Adrenal gland (tissue), 12 donors: ENCODE data around the gene MAP7. TPM values are rescaled to one million over a fixed set of nuclear protein-coding genes. Genes with fewer than 3 reads are reported as not detected.

Source experiments
- DNase-seq, 7 donors: peaks; one replicate each; pipeline ENCODE4 v3.0.0-alpha.2; 2019 to 2020
- H3K27ac ChIP-seq, 5 donors: fragments of 200-600 bp; sonication (generic) in 4 of 5; 1 replicate in 3 of 5; 2 replicates in 2 of 5; pipeline versions ENCODE4 v1.5.1 to v1.8.0; 2016 to 2020; ENCODE audit warnings: mild to moderate bottlenecking in 1 of 5
- H3K27me3 ChIP-seq: fragments of 200-600 bp; 2 replicates; pipeline ENCODE4 v1.8.0; 2021
- H3K36me3 ChIP-seq, 2 donors: fragments of 200-600 bp; replicated peaks in 1 of 2; 1 replicate in 1 of 2; 2 replicates in 1 of 2; pipeline versions ENCODE4 v1.5.1 to v1.8.0; 2018 to 2022
- H3K4me1 ChIP-seq, 2 donors: fragments of 200-600 bp; replicated peaks in 1 of 2; 1 replicate in 1 of 2; 2 replicates in 1 of 2; pipeline versions ENCODE4 v1.5.1 to v1.8.0; 2018 to 2021
- H3K4me3 ChIP-seq, 4 donors: fragments of 200-600 bp; sonication (generic) in 3 of 4; one replicate each; pipeline ENCODE4 v1.5.1; 2016 to 2018
- H3K9me3 ChIP-seq, 3 donors: fragments of 200-600 bp; sonication (generic) in 1 of 3; replicated peaks in 1 of 3; 1 replicate in 2 of 3; 2 replicates in 1 of 3; pipeline versions ENCODE4 v1.5.1 to v1.8.0; 2016 to 2021
- POLR2A ChIP-seq, 2 donors: fragments of 450-650 bp; IDR thresholded peaks; one replicate each; pipeline ENCODE4 v1.6.1; 2017; ENCODE audit warnings: antibody characterized with exemption in 2 of 2, mild to moderate bottlenecking in 2 of 2, moderate library complexity in 1 of 2
- WGBS, 4 donors: extraction: QIAGEN DNeasy Blood & Tissue Kit in 2 of 4; methylation state at CpG; one replicate each; pipeline versions ENCODE4 v1.1.5 to v1.1.7; 2013 to 2017; 5-methylcytosine and 5-hydroxymethylcytosine counted together
- intact Hi-C, 2 donors: fragments of 100-400 bp; cut with DNase I; formaldehyde crosslinking; loops; one replicate each; pipeline versions ENCODE4 v1.14.1 to v1.15.0; 2022 to 2023
- polyA plus RNA-seq, 3 donors: library from polyadenylated mRNA; stranded (reverse); fragments of 200-250 nt in 2 of 3; fragments of 350-450 nt in 1 of 3; fragmentation: Illumina TruSeq in 1 of 3; extraction: RNeasy Lipid Tissue Mini Kit (QIAGEN cat#74804) in 1 of 3; gene quantifications; one replicate each; pipeline ENCODE4 v1.2.3, GENCODE V29; 2013 to 2014
- total RNA-seq, 9 donors: library from RNA; depleted of rRNA in 4 of 9; stranded (reverse); fragments of >200 nt in 4 of 9; fragments of 120-200 nt in 1 of 9; fragmentation: NEBNext Ultra II Directional in 1 of 9; extraction: Animal tissue kit (Norgen Biotek cat#: 25700) in 1 of 9; gene quantifications; one replicate each; pipeline versions ENCODE4 v1.1.0 to v1.2.4, GENCODE V29; 2013 to 2023
- TF ChIP-seq, protein P1 (sequence below), 6 experiments: fragments of 450-650 bp in 4 of 6; fragments of 200-600 bp in 2 of 6; sonication (generic) in 1 of 6; IDR thresholded peaks; 1 replicate in 5 of 6; 2 replicates in 1 of 6; pipeline versions ENCODE4 v1.5.1 to v1.8.0; 2016 to 2021; ENCODE audit warnings: antibody characterized with exemption in 6 of 6, mild to moderate bottlenecking in 2 of 6, moderate library complexity in 1 of 6
- donor health status: healthy with polysubstance abuse.
- donor health status: Bipolar disorder and iron deficiency.
- donor health status: DM: yes; HTN: yes; CAD: no.
- donor health status: DM: no; HTN: no; CAD: no.
- donor health status: DM: no; HTN: no; CAD: no.
- donor health status: DM: yes; HTN: yes; CAD: no.

Gene MAP7
- total and polyA plus RNA-seq, 12 donors, result 4.7 to 31.6 (median 11.3) TPM

DNA sequence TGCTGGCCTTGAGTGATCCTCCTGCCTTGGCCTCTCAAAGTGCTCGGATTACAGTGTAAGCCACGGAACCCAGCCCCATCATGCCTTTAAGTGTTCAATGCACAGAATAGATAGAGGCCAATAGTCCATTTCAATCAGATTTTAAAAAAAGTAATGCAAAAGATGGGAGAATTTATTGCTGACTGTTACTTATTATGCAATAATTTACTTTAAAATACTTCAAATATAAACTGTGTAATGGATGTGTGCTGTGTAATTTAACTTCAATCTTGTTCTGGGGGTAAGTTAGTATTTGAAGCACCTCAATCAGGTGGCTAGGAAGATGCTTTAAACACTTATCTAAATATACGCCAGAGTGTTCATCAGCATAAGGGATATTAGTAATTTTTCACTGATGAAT lies 208.9 kb downstream of the MAP7 start:
- TF ChIP-seq POLR2A (IDR thresholded peaks at IDR 0.05), result no peak
- TF ChIP-seq, protein P1, sequence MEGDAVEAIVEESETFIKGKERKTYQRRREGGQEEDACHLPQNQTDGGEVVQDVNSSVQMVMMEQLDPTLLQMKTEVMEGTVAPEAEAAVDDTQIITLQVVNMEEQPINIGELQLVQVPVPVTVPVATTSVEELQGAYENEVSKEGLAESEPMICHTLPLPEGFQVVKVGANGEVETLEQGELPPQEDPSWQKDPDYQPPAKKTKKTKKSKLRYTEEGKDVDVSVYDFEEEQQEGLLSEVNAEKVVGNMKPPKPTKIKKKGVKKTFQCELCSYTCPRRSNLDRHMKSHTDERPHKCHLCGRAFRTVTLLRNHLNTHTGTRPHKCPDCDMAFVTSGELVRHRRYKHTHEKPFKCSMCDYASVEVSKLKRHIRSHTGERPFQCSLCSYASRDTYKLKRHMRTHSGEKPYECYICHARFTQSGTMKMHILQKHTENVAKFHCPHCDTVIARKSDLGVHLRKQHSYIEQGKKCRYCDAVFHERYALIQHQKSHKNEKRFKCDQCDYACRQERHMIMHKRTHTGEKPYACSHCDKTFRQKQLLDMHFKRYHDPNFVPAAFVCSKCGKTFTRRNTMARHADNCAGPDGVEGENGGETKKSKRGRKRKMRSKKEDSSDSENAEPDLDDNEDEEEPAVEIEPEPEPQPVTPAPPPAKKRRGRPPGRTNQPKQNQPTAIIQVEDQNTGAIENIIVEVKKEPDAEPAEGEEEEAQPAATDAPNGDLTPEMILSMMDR (IDR thresholded peaks at IDR 0.05), result no peak
- H3K36me3 ChIP-seq, result no peaks in the 10 kb centered on the region
- H3K27ac ChIP-seq, result no peak overlapping the region
- H3K27me3 ChIP-seq, result no peaks in the 10 kb centered on the region
- H3K4me3 ChIP-seq, result no peak overlapping the region
- H3K4me1 ChIP-seq, result peaks cover 0 to 16% of the 10 kb centered on the region in 2 donors
- WGBS, 4 donors, result 93 to 98% (median 95%) methylated on average over 3 of the region's 3 CpGs
- no peaks in the 10 kb centered on the region for H3K9me3 ChIP-seq
- intact Hi-C loops, result no loop called here
- no peak for DNase-seq

DNA sequence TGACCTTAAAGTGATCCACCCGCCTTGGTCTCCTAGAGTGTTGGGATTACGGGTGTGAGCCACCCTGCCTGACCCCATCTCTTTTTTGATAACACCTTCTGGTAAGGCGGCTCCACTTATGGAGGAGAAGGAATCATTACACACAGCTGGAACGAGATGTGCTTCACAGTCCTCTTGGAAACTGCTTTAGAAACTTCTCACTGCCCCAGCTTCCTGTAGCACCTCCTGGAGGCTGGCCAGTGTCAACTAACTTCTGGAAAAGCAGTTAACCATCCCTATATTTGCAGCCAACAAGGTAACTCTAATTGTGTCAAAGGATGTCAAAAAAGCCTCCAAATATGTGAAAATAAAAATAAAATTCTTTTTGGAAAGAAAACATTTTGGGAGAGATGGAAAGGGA lies 211.7 kb downstream of the MAP7 start:
- intact Hi-C loops, result no loop called here
- no peak for TF ChIP-seq POLR2A (IDR thresholded peaks at IDR 0.05)
- TF ChIP-seq, protein P1 (IDR thresholded peaks at IDR 0.05), result no peak
- no peak for DNase-seq
- H3K9me3 ChIP-seq, result no peaks in the 10 kb centered on the region
- WGBS, 4 donors, result 82 to 92% (median 90%) methylated on average over 4 of the region's 4 CpGs
- no peak overlapping the region for H3K27ac ChIP-seq
- H3K4me3 ChIP-seq, result no peak overlapping the region
- H3K4me1 ChIP-seq, result peaks cover 0 to 15% of the 10 kb centered on the region in 2 donors
- H3K27me3 ChIP-seq, result no peaks in the 10 kb centered on the region
- H3K36me3 ChIP-seq, result no peaks in the 10 kb centered on the region

DNA sequence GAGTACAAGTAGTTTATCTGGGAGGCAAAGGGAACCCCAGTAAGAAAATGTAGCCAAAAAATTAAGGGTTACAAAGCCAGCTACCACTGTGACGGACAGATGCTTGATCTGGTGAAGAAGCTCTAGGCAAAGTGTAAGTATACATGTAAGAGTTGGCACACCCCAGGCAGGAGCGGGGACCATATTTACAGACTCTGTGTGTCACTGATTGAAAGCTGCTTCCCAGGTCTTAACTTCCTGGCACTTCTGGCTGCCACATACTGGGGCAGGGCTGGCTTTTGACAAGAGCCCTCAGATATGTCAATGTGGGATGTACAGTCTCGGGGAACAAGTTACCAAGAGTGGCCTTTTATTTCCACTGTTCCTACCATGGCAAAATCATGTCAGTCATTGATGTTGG lies 212.6 kb downstream of the MAP7 start:
- 87 to 96% (median 89%) methylated on average over 3 of the region's 3 CpGs for WGBS, 4 donors
- no peaks in the 10 kb centered on the region for H3K36me3 ChIP-seq
- no peaks in the 10 kb centered on the region for H3K27me3 ChIP-seq
- no peak for TF ChIP-seq POLR2A (IDR thresholded peaks at IDR 0.05)
- TF ChIP-seq, protein P1 (IDR thresholded peaks at IDR 0.05), result no peak
- intact Hi-C loops, result no loop called here
- H3K4me3 ChIP-seq, result no peak overlapping the region
- H3K4me1 ChIP-seq, result peaks cover 0 to 6% of the 10 kb centered on the region in 2 donors
- H3K9me3 ChIP-seq, result no peaks in the 10 kb centered on the region
- DNase-seq, result no peak
- H3K27ac ChIP-seq, result no peak overlapping the region

DNA sequence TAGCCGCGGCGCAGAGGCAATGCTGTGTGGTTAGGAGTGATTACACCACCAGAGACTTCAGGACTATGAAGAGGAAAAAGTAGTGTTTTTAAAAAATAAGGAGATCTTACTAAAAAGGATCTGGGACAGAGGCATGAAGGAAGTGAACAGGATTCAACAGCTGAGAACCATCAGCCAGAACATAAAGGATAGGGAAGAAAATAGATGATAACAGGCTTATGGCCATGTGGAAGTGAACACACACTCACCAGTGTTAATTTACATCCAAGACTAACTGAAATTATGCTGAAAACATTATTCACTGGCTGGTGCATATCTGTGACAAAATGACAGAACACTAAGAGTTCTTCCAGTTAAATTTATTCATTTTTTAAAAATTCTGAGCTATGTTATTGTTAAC lies 213.1 kb downstream of the MAP7 start:
- 80 to 87% (median 82%) methylated on average over 3 of the region's 3 CpGs for WGBS, 4 donors
- TF ChIP-seq, protein P1 (IDR thresholded peaks at IDR 0.05), result no peak
- TF ChIP-seq POLR2A (IDR thresholded peaks at IDR 0.05), result no peak
- no peak for DNase-seq
- Histone ChIP-seq H3K9me3 (no peaks in the 10 kb centered on the region), H3K36me3 (no peaks in the 10 kb centered on the region), H3K4me3 (no peak overlapping the region), H3K27me3 (no peaks in the 10 kb centered on the region), H3K4me1 (peaks cover 0 to 2% of the 10 kb centered on the region in 2 donors), H3K27ac (no peak overlapping the region)
- intact Hi-C loops, result no loop called here
